MM.1S (cell line): Measurements from ENCODE around the gene BCAM.

Source experiments
- CTCF ChIP-seq: fragments of 300-600 bp; sonication (generic); IDR thresholded peaks from 2 replicates; pipeline ENCODE4 v1.5.1; 2016; ENCODE audit warnings: antibody characterized with exemption, low read length, mixed read lengths
- EZH2 ChIP-seq: fragments of 300-600 bp; sonication (generic); optimal IDR thresholded peaks from 2 replicates; pipeline ENCODE3; 2017; ENCODE audit warnings: low read depth, mild to moderate bottlenecking, antibody characterized with exemption, low read length, mixed read lengths
- EZH2phosphoT487 ChIP-seq: fragments of 300-600 bp; sonication (generic); IDR thresholded peaks from 2 replicates; pipeline ENCODE4 v1.6.1; 2018; ENCODE audit warnings: antibody characterized with exemption, low read length

GRCh38 chr19:44810234-44811121, 1.6 kb downstream of the BCAM start:
- TF ChIP-seq CTCF, result no peak
- no peak for TF ChIP-seq EZH2
- TF ChIP-seq EZH2phosphoT487, result no peak
